ENCODE measurements around the gene SPATA31E1.

Gene SPATA31E1

DNA sequence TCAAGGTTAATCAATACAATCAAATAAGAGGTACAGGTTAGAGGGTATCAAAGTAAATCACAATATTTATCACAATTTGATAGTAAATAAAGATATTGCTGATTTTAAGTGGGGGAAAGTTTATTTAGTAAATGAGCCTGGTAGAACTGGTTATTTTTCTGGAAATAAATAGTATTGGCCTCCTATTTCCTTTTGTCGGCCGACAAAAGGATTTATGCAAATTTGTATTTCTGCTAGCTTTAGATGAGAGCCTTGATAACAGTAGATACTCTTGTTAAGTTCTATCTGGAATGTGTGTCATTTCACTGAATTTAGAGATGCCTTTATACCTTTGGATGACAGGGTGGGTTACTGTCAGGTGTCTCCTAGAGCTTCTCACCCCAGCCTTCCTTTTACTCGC lies 17.8 kb upstream of the SPATA31E1 start:
- DNase-seq: no peak

- no peak for DNase-seq
Observed at GRCh38 chr9:87865626-87866025, 17.1 kb upstream of the SPATA31E1 start.

- DNase-seq: no peak
Observed at GRCh38 chr9:87867391-87867790, 15.3 kb upstream of the SPATA31E1 start.

DNA sequence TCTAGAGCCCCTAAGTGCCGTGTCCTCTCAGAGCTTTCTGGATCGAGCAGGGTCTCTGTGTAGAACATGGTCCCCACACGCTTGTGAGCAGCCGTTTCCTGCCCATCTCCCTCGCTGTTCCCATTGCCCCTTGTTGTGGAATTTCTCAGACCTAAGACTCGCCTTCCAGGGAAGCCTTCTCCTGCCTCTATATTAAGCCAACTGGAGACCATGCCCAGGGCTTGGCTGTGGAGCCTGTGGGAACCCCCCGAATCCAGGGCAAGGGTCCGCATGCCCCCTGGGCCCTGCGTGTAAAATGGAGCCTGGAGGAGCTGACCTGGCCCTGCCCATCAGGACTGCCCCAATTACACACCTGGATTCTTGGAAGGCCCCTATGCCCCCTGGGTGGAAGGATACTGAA lies 14.5 kb upstream of the SPATA31E1 start:
- no peak for DNase-seq

GRCh38 chr9:87868635-87869034 lies 14.0 kb upstream of the SPATA31E1 start:
- DNase-seq: no peak

- DNase-seq: no peak
Observed at GRCh38 chr9:87869082-87869481, 13.6 kb upstream of the SPATA31E1 start.

GRCh38 chr9:87871425-87872078 lies 11.1 kb upstream of the SPATA31E1 start:
- DNase-seq: no peak

DNA sequence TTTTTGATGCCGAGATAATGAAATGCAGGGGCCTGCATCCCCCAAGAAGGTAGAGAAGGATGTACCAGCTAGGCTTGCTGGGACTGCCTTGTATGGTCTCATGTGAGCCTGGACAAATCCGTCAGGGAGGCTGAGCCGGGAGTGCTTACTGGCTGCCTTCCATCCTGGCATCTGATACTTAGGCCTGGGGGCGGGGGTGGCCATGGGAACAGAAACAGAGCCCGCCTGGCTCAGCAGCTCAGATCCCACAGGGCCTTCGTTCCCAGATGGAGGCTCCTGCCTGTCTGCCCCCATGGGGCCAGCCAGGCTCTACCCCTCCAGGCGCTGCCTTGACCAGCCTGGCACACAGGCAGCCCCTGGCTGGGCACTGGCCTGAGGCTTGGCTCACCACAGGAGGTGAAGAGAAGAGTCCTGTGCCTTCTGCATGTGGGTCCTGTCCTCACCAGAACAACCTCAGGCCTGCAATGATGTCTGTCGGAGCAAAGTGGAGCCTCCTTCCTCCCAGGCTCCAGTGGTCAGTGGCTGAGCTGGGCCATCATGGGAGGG lies 10.5 kb upstream of the SPATA31E1 start:
- no peak for DNase-seq

DNA sequence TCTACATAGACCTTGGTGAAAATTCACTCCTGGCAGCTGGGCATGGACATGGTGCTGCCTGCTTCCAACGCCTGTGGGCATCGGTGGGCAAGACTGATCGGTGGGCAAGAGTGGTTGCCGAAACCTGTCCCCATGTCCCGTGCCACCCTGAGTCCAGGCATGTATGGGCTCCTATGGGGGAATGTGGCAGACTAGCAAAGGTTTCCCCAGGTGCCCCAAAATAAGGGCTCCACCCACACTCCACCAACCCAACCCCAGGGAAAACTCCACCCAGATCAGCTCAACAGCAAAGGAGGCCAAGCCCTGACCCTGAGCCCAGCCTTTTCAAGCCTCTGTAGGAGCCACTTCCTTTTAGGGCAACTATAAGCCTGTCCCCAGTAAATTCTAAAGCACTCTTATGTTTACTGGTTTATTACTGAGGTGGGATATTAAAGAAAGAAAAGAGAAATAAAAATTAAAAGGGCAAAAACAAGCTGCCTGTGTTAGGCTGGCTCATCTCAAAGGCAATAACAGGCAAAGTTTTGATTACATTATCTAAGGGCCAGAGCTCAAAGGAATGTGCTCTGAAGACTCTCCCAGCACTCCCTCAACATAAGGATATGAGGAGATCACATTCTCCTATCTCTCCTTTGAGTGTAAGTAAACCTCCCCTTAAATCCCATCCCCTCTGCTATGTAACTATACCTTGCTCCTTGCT lies 8.9 kb upstream of the SPATA31E1 start:
- DNase-seq: no peak

DNA sequence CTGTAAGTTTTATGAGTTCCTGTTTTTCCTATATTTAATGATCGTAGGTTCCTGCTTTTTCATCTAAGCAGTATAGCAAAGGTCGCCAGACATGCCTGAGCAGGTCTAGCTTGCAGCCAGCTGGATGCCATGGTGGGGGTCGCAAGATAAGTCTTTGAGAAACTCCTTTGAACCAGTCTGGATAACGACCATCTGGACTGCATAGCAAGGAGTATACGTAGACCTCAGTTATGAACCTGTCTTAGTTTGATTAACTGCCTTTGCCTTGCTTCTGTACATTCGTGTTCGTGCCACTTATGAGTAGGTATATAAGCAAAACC lies 8.4 kb upstream of the SPATA31E1 start:
- no peak for DNase-seq

GRCh38 chr9:87875060-87875459 lies 7.6 kb upstream of the SPATA31E1 start:
- no peak for DNase-seq

GRCh38 chr9:87875831-87876545 lies 6.7 kb upstream of the SPATA31E1 start:
- DNase-seq: peak; percentile 24

GRCh38 chr9:87876708-87877107 lies 6.0 kb upstream of the SPATA31E1 start:
- DNase-seq: no peak

DNA sequence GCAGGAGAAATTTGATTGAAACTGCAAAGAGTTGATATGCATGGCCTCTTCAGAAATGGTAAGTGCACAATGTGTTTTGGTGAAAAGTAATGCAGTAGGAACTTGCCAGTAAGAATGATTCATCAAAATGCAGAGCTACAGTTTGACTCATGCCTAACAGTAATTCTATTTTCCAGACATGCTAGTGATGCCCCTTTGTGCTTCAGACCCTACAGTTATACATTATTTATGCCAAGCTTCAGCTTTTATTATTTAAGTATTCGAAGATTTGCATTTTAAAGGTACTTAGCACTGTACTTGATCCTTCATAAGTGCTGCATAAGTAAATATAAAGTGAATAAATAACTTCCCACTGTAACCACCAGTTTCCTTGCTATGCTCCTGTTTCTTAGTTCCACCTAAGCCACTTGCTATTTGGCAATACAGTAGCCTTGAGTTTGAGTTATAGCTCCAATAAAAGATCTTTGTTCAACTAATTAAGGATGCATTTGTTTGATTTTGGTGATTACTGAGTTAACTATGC lies 3.6 kb upstream of the SPATA31E1 start:
- no peak for DNase-seq

DNA sequence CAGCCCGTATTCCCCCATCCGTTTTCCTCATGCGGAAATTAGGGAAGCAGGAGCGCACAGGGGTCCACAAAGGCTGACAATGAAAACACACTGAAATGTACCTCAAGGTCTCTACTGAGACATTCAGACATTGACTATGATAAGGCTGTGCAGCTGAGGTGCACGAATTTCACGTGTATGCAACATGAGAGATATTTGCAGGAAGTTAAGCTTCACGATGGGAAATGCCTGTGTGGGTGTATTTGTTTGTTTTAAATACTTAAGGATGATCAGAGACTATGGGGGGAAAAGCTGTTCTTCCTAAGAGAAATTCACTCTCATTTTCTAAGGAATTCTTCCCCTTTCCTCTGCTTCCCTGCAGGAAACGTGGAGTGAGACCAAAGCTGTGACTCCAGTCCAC lies 2.6 kb upstream of the SPATA31E1 start:
- no peak for DNase-seq

- no peak for DNase-seq
Observed at GRCh38 chr9:87880683-87881082, 2.0 kb upstream of the SPATA31E1 start.

- DNase-seq: no peak
Observed at GRCh38 chr9:87883274-87883673, 597 bp downstream of the SPATA31E1 start.

- no peak for DNase-seq
Observed at GRCh38 chr9:87883990-87884389, 1.3 kb downstream of the SPATA31E1 start.

GRCh38 chr9:87884578-87885459 lies 2.1 kb downstream of the SPATA31E1 start:
- DNase-seq: no peak

- no peak for DNase-seq
Observed at GRCh38 chr9:87885484-87886189, 3.0 kb downstream of the SPATA31E1 start.

DNA sequence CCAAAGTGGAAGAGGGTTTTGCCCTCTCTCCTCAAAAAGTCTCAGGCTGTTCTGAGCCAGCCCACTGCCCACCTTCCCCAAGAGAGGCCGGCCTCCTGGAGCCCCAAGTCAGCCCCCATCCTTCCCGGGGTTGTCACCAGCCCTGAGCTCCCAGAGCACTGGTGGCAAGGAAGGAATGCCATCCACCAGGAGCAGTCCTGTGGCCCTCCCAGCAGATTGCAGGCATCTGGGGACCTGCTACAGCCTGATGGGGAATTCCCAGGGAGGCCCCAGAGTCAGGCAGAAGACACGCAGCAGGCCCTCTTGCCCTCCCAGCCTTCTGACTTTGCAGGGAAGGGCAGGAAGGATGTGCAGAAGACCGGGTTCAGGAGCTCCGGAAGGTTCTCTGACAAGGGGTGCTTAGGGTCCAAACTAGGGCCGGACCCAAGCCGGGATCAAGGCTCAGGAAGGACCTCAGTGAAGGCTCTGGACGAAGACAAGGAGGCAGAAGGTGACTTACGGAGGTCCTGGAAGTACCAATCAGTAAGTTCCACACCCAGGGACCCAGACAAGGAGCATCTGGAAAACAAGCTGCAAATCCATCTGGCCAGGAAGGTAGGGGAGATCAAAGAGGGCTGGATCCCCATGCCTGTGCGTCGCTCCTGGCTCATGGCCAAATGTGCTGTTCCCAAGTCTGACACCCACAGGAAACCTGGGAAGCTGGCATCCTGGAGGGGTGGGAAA lies 3.7 kb downstream of the SPATA31E1 start:
- no peak for DNase-seq
